Neuron (in vitro differentiated cells): ENCODE data around the gene DLEC1.
A peak's percentile ranks its signal among the peaks of the same experiment; 100 is the strongest.

ENCODE experiments used
- H2AFZ ChIP-seq: one replicate; pipeline ENCODE4 v1.6.1; 2013; ENCODE audit warnings: low read depth, mild to moderate bottlenecking, inconsistent platforms, low read length, moderate library complexity
- H3K27me3 ChIP-seq: one replicate; pipeline ENCODE4 v1.6.1; 2013; ENCODE audit warnings: low read length; ENCODE audit not compliant: insufficient read depth
- H3K36me3 ChIP-seq: one replicate; pipeline ENCODE4 v1.6.1; 2013; ENCODE audit warnings: low read length; ENCODE audit not compliant: insufficient read depth
- H3K4me1 ChIP-seq: one replicate; pipeline ENCODE4 v1.6.1; 2013; ENCODE audit warnings: low read length; ENCODE audit not compliant: insufficient read depth
- H3K4me3 ChIP-seq: 2 replicates; pipeline ENCODE4 v1.5.1; 2013; ENCODE audit warnings: mild to moderate bottlenecking, low read length, moderate library complexity
- H3K9me3 ChIP-seq: one replicate; pipeline ENCODE4 v1.6.1; 2013; ENCODE audit warnings: low read length

Gene DLEC1

DNA sequence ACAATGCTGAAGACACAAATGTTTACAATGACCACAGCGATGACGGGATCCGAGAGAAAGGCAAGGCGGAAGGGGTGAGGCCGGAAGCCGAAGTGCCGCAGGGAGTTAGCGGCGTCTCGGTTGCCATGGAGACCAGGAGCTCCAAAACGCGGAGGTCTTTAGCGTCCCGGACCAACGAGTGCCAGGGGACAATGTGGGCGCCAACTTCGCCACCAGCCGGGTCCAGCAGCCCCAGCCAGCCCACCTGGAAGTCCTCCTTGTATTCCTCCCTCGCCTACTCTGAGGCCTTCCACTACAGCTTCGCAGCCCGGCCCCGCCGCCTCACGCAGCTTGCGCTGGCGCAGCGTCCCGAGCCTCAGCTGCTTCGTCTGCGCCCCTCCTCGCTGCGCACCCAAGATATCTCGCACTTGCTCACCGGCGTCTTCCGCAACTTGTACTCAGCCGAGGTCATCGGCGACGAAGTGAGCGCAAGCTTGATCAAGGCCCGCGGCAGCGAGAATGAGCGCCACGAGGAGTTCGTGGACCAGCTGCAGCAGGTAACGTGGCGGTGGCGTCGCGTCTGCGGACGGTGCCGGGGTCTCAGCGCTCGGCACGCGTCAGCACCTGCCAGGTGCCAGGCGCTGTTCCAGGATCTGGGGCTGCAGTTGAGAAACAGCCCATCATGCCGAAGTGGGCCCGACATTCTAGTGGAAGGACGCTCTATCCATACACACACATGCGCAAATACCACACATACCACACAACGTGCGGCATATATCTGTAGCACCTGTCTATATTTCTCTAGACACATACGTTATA lies at the start of gene DLEC1:
DLEC1 (plus strand) TSS at position 108 of the 798 bp plus-strand sequence; CDS start at position 126, 18 bp downstream.
- Histone ChIP-seq H3K27me3 (peaks cover 14% of the 10 kb centered on the region), H3K36me3 (no peaks in the 10 kb centered on the region), H3K4me1 (no peaks in the 10 kb centered on the region), H2AFZ (peak within 1 kb of the TSS; percentile 27), H3K4me3 (peak within 1 kb of the TSS; percentile 32), H3K9me3 (no peaks in the 10 kb centered on the region)

DNA sequence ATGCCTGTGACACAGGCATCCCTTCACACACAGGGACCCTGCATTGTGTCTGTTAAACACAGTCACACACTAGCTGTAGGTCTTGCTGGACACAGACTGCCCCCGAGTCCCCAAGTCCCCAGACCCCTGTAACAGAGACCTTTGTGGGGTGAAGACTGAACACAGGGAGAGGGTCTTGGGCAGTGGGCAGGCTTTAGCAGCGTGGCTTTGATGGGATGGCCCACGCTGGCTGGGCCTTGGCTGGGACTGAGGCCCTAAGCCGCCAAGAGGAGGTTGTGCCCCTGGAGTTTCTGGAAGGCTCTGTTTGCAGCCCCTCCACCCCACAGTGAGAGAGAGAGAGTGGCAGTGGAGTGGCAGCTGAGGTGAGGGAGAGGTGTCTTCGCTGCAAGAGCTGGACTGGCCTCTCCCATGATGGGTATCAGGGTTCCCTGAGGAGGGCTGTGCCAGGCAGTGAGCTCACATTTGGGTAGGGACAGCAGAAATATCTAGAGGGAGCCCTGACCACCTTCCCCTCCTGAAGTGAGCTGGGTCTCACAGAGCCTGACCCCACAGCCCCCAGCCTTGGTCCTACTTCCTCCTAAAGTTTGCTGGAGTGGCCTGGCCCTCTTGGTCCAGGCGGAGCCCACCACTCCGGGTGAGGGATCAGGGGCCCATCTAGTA lies 49.1 kb upstream of the DLEC1 start:
- H3K9me3 ChIP-seq, result no peaks in the 10 kb centered on the region
- no peaks in the 10 kb centered on the region for H3K4me1 ChIP-seq
- no peak overlapping the region for H2AFZ ChIP-seq
- peaks cover 23% of the 10 kb centered on the region for H3K27me3 ChIP-seq
- no peak overlapping the region for H3K4me3 ChIP-seq
- no peaks in the 10 kb centered on the region for H3K36me3 ChIP-seq

DNA sequence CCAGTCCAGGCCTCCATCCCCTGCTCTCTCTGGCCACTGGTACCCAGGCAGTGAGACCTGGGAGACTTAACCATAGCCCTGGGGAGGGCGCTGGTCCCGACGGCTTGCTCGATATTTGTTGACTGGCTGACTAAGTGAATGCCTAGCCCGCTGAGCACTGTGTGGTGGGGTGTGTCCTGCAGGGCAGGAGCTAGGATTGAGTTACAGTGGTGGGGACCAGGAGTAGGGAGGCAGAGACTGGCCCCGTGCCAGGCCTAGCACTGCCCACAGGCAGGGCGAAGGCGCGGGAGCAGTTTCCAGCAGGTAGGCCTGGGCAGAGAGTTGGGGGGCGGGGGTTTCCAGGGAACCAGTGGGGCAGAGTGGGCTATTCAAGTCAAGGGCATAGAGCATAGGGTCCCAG lies 48.5 kb upstream of the DLEC1 start, which contains the start of gene VILL:
VILL (plus strand) TSS at position 260 of the 400 bp plus-strand sequence. CDS start 2,887 bp downstream, outside the sequence.
- H3K4me1 ChIP-seq, result no peaks in the 10 kb centered on the region
- no peaks in the 10 kb centered on the region for H3K36me3 ChIP-seq
- H2AFZ ChIP-seq, result no peak within 1 kb of the TSS
- H3K4me3 ChIP-seq, result no peak within 1 kb of the TSS
- peaks cover 23% of the 10 kb centered on the region for H3K27me3 ChIP-seq
- H3K9me3 ChIP-seq, result no peaks in the 10 kb centered on the region

DNA sequence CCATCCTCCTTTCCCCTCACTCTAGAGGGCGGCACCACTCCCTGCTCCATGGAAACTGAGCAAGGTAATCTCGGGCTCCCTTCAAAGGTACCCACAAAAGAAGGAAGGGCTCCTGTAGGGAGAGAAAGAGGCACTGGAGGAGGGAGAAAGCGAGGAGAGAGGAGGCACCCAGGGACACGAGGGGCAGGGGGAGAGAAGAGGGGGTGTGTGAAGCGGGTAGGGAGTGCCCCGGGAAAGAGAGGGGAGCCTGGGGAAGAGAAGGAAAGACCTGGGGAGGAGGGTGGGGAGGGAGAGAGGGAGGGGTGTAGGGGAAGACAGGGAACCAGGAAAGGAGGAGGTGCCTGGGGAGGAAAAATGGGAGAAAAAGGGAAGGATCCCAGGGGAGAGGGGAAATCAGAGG lies 47.9 kb upstream of the DLEC1 start:
- Histone ChIP-seq H2AFZ (no peak overlapping the region), H3K36me3 (no peaks in the 10 kb centered on the region), H3K9me3 (no peaks in the 10 kb centered on the region), H3K4me3 (no peak overlapping the region), H3K27me3 (peaks cover 23% of the 10 kb centered on the region), H3K4me1 (no peaks in the 10 kb centered on the region)

DNA sequence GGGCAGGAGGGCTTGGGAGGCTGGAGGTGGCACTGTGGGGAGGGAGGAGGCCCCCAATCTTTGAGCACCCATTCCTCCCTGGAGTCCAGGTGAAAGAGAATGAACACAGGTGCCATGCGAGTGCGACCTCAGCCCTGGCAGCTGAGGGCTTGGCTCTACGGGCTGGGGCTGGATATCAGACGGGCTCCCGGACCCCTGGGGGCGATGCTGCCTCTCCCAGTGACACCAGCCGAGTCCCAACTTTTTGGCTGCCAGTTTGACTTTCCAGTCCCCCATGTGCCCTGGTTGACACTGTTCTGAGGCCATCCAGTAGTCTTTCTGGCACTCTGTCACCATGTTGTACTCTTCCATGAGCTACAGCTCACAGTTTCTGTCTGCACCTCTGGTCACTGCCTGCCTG lies 47.2 kb upstream of the DLEC1 start:
- Histone ChIP-seq H3K4me3 (no peak overlapping the region), H3K36me3 (no peaks in the 10 kb centered on the region), H3K9me3 (no peaks in the 10 kb centered on the region)

GRCh38 chr3:37992271-37993066 lies 46.5 kb upstream of the DLEC1 start:
- peaks cover 23% of the 10 kb centered on the region for H3K27me3 ChIP-seq
- H2AFZ ChIP-seq, result no peak overlapping the region
- H3K4me3 ChIP-seq, result no peak overlapping the region
- no peaks in the 10 kb centered on the region for H3K36me3 ChIP-seq
- H3K4me1 ChIP-seq, result no peaks in the 10 kb centered on the region
- no peaks in the 10 kb centered on the region for H3K9me3 ChIP-seq

More for the DNA sequence above, 47.2 kb upstream of the DLEC1 start:
- Histone ChIP-seq H2AFZ (no peak overlapping the region), H3K4me1 (no peaks in the 10 kb centered on the region), H3K27me3 (peaks cover 23% of the 10 kb centered on the region)

GRCh38 chr3:37993067-37993455 lies 45.9 kb upstream of the DLEC1 start:
- Histone ChIP-seq H3K36me3 (no peaks in the 10 kb centered on the region), H3K4me3 (no peak overlapping the region), H3K27me3 (peaks cover 23% of the 10 kb centered on the region), H3K9me3 (no peaks in the 10 kb centered on the region), H3K4me1 (no peaks in the 10 kb centered on the region), H2AFZ (no peak overlapping the region)

DNA sequence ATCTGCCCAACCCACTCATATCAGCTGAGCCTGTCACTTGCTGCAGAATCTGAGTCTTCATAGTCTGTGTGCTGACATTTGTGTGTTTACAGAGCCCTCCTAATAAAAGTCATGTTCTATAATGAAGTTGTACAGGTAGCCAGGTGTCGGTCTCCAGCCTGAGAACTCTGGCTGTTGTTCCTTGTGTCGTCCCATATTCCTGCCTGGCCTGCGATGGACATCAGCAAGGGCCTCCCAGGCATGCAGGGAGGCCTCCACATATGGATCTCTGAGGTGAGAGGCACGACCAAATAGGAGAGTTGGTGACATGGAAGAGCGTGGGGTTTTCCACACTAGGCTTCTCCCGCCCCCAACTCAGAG lies 45.6 kb upstream of the DLEC1 start:
- Histone ChIP-seq H3K4me3 (no peak overlapping the region), H2AFZ (no peak overlapping the region), H3K27me3 (peaks cover 23% of the 10 kb centered on the region), H3K9me3 (no peaks in the 10 kb centered on the region), H3K4me1 (peaks cover under 1% of the 10 kb centered on the region), H3K36me3 (no peaks in the 10 kb centered on the region)

DNA sequence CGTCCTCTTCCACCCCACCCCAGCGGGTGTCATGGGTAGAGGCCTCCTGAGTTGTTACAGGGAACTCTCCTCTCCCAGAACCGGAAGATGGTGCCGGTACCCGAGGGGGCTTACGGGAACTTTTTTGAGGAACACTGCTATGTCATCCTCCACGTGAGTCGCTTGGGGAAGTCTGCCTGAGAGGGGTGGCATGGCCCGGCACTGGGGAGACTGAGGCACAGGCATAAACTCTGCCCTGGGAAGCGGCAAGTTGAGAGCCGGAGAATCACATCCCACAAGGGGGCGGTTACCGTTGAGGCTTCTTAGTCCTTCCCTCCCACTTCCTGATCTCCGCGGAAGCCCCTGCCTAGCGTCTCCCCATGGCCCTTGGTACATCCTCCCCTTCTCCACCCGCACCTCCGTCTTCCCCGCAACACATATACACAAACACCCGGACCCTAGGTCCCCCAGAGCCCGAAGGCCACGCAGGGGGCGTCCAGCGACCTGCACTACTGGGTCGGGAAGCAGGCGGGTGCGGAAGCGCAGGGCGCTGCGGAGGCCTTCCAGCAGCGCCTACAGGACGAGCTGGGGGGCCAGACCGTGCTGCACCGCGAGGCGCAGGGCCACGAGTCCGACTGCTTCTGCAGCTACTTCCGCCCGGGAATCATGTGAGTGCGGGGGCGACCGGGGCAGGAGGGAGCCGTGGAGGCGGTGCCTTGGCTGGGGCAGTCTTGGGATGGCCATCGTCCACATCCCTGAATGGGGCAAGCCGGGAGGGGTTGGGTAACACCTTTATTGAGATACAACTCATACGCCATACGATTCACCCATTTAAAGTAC lies 45.0 kb upstream of the DLEC1 start:
- Histone ChIP-seq H3K4me3 (no peak overlapping the region), H2AFZ (no peak overlapping the region), H3K27me3 (peaks cover 23% of the 10 kb centered on the region), H3K36me3 (no peaks in the 10 kb centered on the region), H3K4me1 (peaks cover 4% of the 10 kb centered on the region), H3K9me3 (no peaks in the 10 kb centered on the region)

GRCh38 chr3:37994639-37994972 lies 44.4 kb upstream of the DLEC1 start:
- H3K9me3 ChIP-seq, result no peaks in the 10 kb centered on the region
- H2AFZ ChIP-seq, result no peak overlapping the region
- peaks cover 8% of the 10 kb centered on the region for H3K4me1 ChIP-seq
- no peaks in the 10 kb centered on the region for H3K36me3 ChIP-seq
- peaks cover 23% of the 10 kb centered on the region for H3K27me3 ChIP-seq
- no peak overlapping the region for H3K4me3 ChIP-seq

DNA sequence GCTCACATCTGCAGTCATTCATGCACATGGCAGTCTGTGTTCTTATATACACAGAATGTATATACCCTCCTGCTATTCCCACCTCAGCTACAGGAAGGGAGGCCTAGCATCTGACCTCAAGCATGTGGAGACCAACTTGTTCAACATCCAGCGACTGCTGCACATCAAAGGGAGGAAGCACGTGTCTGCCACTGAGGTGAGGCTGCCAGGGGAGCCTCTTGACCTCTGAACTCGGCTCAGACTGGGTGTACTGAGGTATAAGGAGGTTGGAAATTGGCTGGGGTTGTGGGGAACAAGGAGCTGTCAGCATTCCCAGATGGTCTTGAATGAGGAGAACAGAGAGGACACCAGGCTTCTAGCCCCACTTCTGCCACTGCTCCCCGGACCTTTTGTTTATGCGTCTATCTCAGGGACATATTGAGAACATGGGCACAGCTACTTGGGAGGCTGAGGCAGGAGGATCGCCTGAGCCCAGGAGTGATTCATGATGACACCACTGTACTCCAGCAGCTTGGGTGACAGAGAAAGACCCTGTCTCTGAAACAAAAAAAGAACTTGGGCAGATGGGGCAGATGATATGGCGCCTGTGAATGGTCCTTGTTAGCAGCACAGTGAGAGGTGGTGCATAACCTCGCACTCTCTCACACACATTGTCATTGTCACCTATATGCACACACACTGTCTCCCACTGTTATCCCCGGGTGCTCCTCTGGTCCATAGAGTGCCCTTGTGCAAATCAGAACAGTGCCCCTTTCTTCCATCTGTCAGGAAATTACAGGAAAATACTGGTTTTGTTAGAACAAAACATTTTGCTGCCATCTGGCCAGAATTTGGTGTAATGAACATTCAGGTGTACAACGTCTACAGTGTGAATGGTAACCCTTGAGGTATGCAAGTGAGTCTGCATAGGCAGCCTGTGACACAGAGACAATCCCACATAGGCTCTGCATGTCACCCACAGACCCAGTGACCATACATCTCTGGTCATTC lies 43.1 kb upstream of the DLEC1 start:
- Histone ChIP-seq H3K9me3 (no peaks in the 10 kb centered on the region), H3K27me3 (peaks cover 21% of the 10 kb centered on the region), H2AFZ (no peak overlapping the region), H3K4me1 (peaks cover 19% of the 10 kb centered on the region), H3K4me3 (no peak overlapping the region), H3K36me3 (no peaks in the 10 kb centered on the region)
